ENCODE results near the gene WWOX.

WWOX gene

GRCh38 chr16:79074541-79074940, 975.1 kb downstream of the WWOX start:
- no peak overlapping the region for H3K27ac ChIP-seq (ENCODE audit: low read length)
- H3K9me3 ChIP-seq (ENCODE audit: control insufficient read depth in 2 of 2, low read length in 2 of 2), result no peaks in the 10 kb centered on the region
- H3K4me3 ChIP-seq (ENCODE audit: low read length in 2 of 2), result no peak overlapping the region
- H3K27me3 ChIP-seq (ENCODE audit: control insufficient read depth in 1 of 2, insufficient read depth in 2 of 2, low read length in 2 of 2), result no peaks in the 10 kb centered on the region
- H3K36me3 ChIP-seq (ENCODE audit: control insufficient read depth in 2 of 2, insufficient read depth in 2 of 2, low read length in 2 of 2), result no peaks in the 10 kb centered on the region
- no peak overlapping the region for H3K9ac ChIP-seq (ENCODE audit: low read length in 2 of 2)
- H3K4me1 ChIP-seq (ENCODE audit: control insufficient read depth, insufficient read depth, low read length), result peaks cover 20% of the 10 kb centered on the region

GRCh38 chr16:79074951-79075350, 975.5 kb downstream of the WWOX start:
- no peak overlapping the region for H3K9ac ChIP-seq (ENCODE audit: low read length in 2 of 2)
- H3K27ac ChIP-seq (ENCODE audit: low read length), result no peak overlapping the region
- H3K27me3 ChIP-seq (ENCODE audit: control insufficient read depth in 1 of 2, insufficient read depth in 2 of 2, low read length in 2 of 2), result no peaks in the 10 kb centered on the region
- peaks cover 20% of the 10 kb centered on the region for H3K4me1 ChIP-seq (ENCODE audit: control insufficient read depth, insufficient read depth, low read length)
- H3K4me3 ChIP-seq (ENCODE audit: low read length in 2 of 2), result no peak overlapping the region
- H3K9me3 ChIP-seq (ENCODE audit: control insufficient read depth in 2 of 2, low read length in 2 of 2), result no peaks in the 10 kb centered on the region
- no peaks in the 10 kb centered on the region for H3K36me3 ChIP-seq (ENCODE audit: control insufficient read depth in 2 of 2, insufficient read depth in 2 of 2, low read length in 2 of 2)

GRCh38 chr16:79076047-79076767, 976.8 kb downstream of the WWOX start:
- Histone ChIP-seq H3K27ac (ENCODE audit: low read length) (no peak overlapping the region), H3K4me3 (ENCODE audit: low read length in 2 of 2) (no peak overlapping the region), H3K27me3 (ENCODE audit: control insufficient read depth in 1 of 2, insufficient read depth in 2 of 2, low read length in 2 of 2) (no peaks in the 10 kb centered on the region), H3K9ac (ENCODE audit: low read length in 2 of 2) (no peak overlapping the region), H3K4me1 (ENCODE audit: control insufficient read depth, insufficient read depth, low read length) (peaks cover 12% of the 10 kb centered on the region), H3K9me3 (ENCODE audit: control insufficient read depth in 2 of 2, low read length in 2 of 2) (no peaks in the 10 kb centered on the region), H3K36me3 (ENCODE audit: control insufficient read depth in 2 of 2, insufficient read depth in 2 of 2, low read length in 2 of 2) (no peaks in the 10 kb centered on the region)

- Histone ChIP-seq H3K4me1 (ENCODE audit: control insufficient read depth, insufficient read depth, low read length) (peaks cover 2% of the 10 kb centered on the region), H3K36me3 (ENCODE audit: control insufficient read depth in 2 of 2, insufficient read depth in 2 of 2, low read length in 2 of 2) (no peaks in the 10 kb centered on the region), H3K27me3 (ENCODE audit: control insufficient read depth in 1 of 2, insufficient read depth in 2 of 2, low read length in 2 of 2) (no peaks in the 10 kb centered on the region), H3K9ac (ENCODE audit: low read length in 2 of 2) (no peak overlapping the region), H3K27ac (ENCODE audit: low read length) (no peak overlapping the region), H3K4me3 (ENCODE audit: low read length in 2 of 2) (no peak overlapping the region), H3K9me3 (ENCODE audit: control insufficient read depth in 2 of 2, low read length in 2 of 2) (no peaks in the 10 kb centered on the region)
Measured at GRCh38 chr16:79077346-79077745, 977.9 kb downstream of the WWOX start.

GRCh38 chr16:79079656-79080420, 980.4 kb downstream of the WWOX start:
- Histone ChIP-seq H3K9me3 (ENCODE audit: control insufficient read depth in 2 of 2, low read length in 2 of 2) (no peaks in the 10 kb centered on the region), H3K4me3 (ENCODE audit: low read length in 2 of 2) (no peak overlapping the region), H3K4me1 (ENCODE audit: control insufficient read depth, insufficient read depth, low read length) (no peaks in the 10 kb centered on the region), H3K27ac (ENCODE audit: low read length) (no peak overlapping the region), H3K36me3 (ENCODE audit: control insufficient read depth in 2 of 2, insufficient read depth in 2 of 2, low read length in 2 of 2) (no peaks in the 10 kb centered on the region), H3K9ac (ENCODE audit: low read length in 2 of 2) (no peak overlapping the region), H3K27me3 (ENCODE audit: control insufficient read depth in 1 of 2, insufficient read depth in 2 of 2, low read length in 2 of 2) (no peaks in the 10 kb centered on the region)

GRCh38 chr16:79081297-79082066, 982.0 kb downstream of the WWOX start:
- Histone ChIP-seq H3K9ac (ENCODE audit: low read length in 2 of 2) (no peak overlapping the region), H3K27me3 (ENCODE audit: control insufficient read depth in 1 of 2, insufficient read depth in 2 of 2, low read length in 2 of 2) (no peaks in the 10 kb centered on the region), H3K4me1 (ENCODE audit: control insufficient read depth, insufficient read depth, low read length) (no peaks in the 10 kb centered on the region), H3K36me3 (ENCODE audit: control insufficient read depth in 2 of 2, insufficient read depth in 2 of 2, low read length in 2 of 2) (no peaks in the 10 kb centered on the region), H3K4me3 (ENCODE audit: low read length in 2 of 2) (no peak overlapping the region), H3K9me3 (ENCODE audit: control insufficient read depth in 2 of 2, low read length in 2 of 2) (no peaks in the 10 kb centered on the region), H3K27ac (ENCODE audit: low read length) (no peak overlapping the region)

- H3K27me3 ChIP-seq (ENCODE audit: control insufficient read depth in 1 of 2, insufficient read depth in 2 of 2, low read length in 2 of 2), result no peaks in the 10 kb centered on the region
- H3K4me1 ChIP-seq (ENCODE audit: control insufficient read depth, insufficient read depth, low read length), result no peaks in the 10 kb centered on the region
- H3K27ac ChIP-seq (ENCODE audit: low read length), result no peak overlapping the region
- H3K9me3 ChIP-seq (ENCODE audit: control insufficient read depth in 2 of 2, low read length in 2 of 2), result no peaks in the 10 kb centered on the region
- no peak overlapping the region for H3K4me3 ChIP-seq (ENCODE audit: low read length in 2 of 2)
- no peaks in the 10 kb centered on the region for H3K36me3 ChIP-seq (ENCODE audit: control insufficient read depth in 2 of 2, insufficient read depth in 2 of 2, low read length in 2 of 2)
- H3K9ac ChIP-seq (ENCODE audit: low read length in 2 of 2), result no peak overlapping the region
Measured at GRCh38 chr16:79082970-79083369, 983.5 kb downstream of the WWOX start.

- Histone ChIP-seq H3K4me1 (ENCODE audit: control insufficient read depth, insufficient read depth, low read length) (no peaks in the 10 kb centered on the region), H3K27me3 (ENCODE audit: control insufficient read depth in 1 of 2, insufficient read depth in 2 of 2, low read length in 2 of 2) (no peaks in the 10 kb centered on the region), H3K9me3 (ENCODE audit: control insufficient read depth in 2 of 2, low read length in 2 of 2) (no peaks in the 10 kb centered on the region), H3K9ac (ENCODE audit: low read length in 2 of 2) (no peak overlapping the region), H3K36me3 (ENCODE audit: control insufficient read depth in 2 of 2, insufficient read depth in 2 of 2, low read length in 2 of 2) (no peaks in the 10 kb centered on the region), H3K27ac (ENCODE audit: low read length) (no peak overlapping the region), H3K4me3 (ENCODE audit: low read length in 2 of 2) (no peak overlapping the region)
Measured at GRCh38 chr16:79083508-79084299, 984.2 kb downstream of the WWOX start.

GRCh38 chr16:79088971-79089370, 989.5 kb downstream of the WWOX start:
- Histone ChIP-seq H3K9me3 (ENCODE audit: control insufficient read depth in 2 of 2, low read length in 2 of 2) (no peaks in the 10 kb centered on the region), H3K27ac (ENCODE audit: low read length) (no peak overlapping the region), H3K4me1 (ENCODE audit: control insufficient read depth, insufficient read depth, low read length) (no peaks in the 10 kb centered on the region), H3K27me3 (ENCODE audit: control insufficient read depth in 1 of 2, insufficient read depth in 2 of 2, low read length in 2 of 2) (no peaks in the 10 kb centered on the region), H3K9ac (ENCODE audit: low read length in 2 of 2) (no peak overlapping the region), H3K4me3 (ENCODE audit: low read length in 2 of 2) (no peak overlapping the region), H3K36me3 (ENCODE audit: control insufficient read depth in 2 of 2, insufficient read depth in 2 of 2, low read length in 2 of 2) (no peaks in the 10 kb centered on the region)

- H3K9me3 ChIP-seq (ENCODE audit: control insufficient read depth in 2 of 2, low read length in 2 of 2), result no peaks in the 10 kb centered on the region
- H3K4me1 ChIP-seq (ENCODE audit: control insufficient read depth, insufficient read depth, low read length), result no peaks in the 10 kb centered on the region
- no peak overlapping the region for H3K9ac ChIP-seq (ENCODE audit: low read length in 2 of 2)
- H3K36me3 ChIP-seq (ENCODE audit: control insufficient read depth in 2 of 2, insufficient read depth in 2 of 2, low read length in 2 of 2), result no peaks in the 10 kb centered on the region
- H3K4me3 ChIP-seq (ENCODE audit: low read length in 2 of 2), result no peak overlapping the region
- H3K27ac ChIP-seq (ENCODE audit: low read length), result no peak overlapping the region
- H3K27me3 ChIP-seq (ENCODE audit: control insufficient read depth in 1 of 2, insufficient read depth in 2 of 2, low read length in 2 of 2), result no peaks in the 10 kb centered on the region
Measured at GRCh38 chr16:79089735-79090284, 990.4 kb downstream of the WWOX start.
